IMR-90 (cell line): Measurements from ENCODE around the gene NCS1. TPM values are rescaled to one million over a fixed set of nuclear protein-coding genes. Genes with fewer than 3 reads are reported as not detected.

Source experiments
- ATAC-seq: fragments of 200-7000 bp; cut with Tn5 transposase; 2 replicates; pipeline ENCODE4 v1.9.1; 2020; ENCODE audit warnings: low read depth, mild to moderate bottlenecking, moderate library complexity
- BruUV-seq: library from RNA; stranded (reverse); fragments of 400-500 nt; replicated peaks from 2 replicates; lab custom pipeline; 2021; lab: Mats Ljungman, UMichigan
- CTCF ChIA-PET: fragments of 300-600 bp; formaldehyde crosslinking; extraction: SDS; loops from one replicate; lab custom pipeline; 2021; ENCODE audit warnings: antibody characterized with exemption; lab: Yijun Ruan, JAX
- POLR2A ChIA-PET: fragments of 300-600 bp; sonication (Branson Sonifier 250); formaldehyde crosslinking; loops from one replicate; lab custom pipeline; 2022; ENCODE audit warnings: antibody characterized with exemption; ENCODE audit not compliant: unreplicated experiment; lab: Charles Lee
- DNase-seq: peaks from one replicate; pipeline ENCODE4 v3.0.0; 2013
- H2AFZ ChIP-seq: replicated peaks from 2 replicates; pipeline ENCODE3; 2013; ENCODE audit warnings: low read length, mild to moderate bottlenecking; ENCODE audit not compliant: poor library complexity
- H2AK5ac ChIP-seq: 2 replicates; pipeline ENCODE4 v1.6.1; 2013; ENCODE audit warnings: low read depth, low read length, inconsistent platforms
- H2AK9ac ChIP-seq: replicated peaks from 2 replicates; pipeline ENCODE3; 2013; ENCODE audit warnings: mild to moderate bottlenecking, low read depth, low read length, moderate library complexity; ENCODE audit not compliant: poor library complexity
- H2BK120ac ChIP-seq: 2 replicates; pipeline ENCODE4 v1.6.1; 2013; ENCODE audit warnings: low read depth, low read length, inconsistent platforms
- H2BK15ac ChIP-seq: 3 replicates; pipeline ENCODE4 v1.6.1; 2013; ENCODE audit warnings: low read depth, low read length, inconsistent platforms
- H2BK20ac ChIP-seq: 2 replicates; pipeline ENCODE4 v1.6.1; 2013; ENCODE audit warnings: low read depth, mild to moderate bottlenecking, inconsistent platforms, low read length, moderate library complexity
- H2BK5ac ChIP-seq: 2 replicates; pipeline ENCODE4 v1.6.1; 2013; ENCODE audit warnings: mild to moderate bottlenecking, low read depth, low read length, inconsistent platforms; ENCODE audit not compliant: poor library complexity, severe bottlenecking
- H3K14ac ChIP-seq: replicated peaks from 2 replicates; pipeline ENCODE4 v1.6.1; 2013; ENCODE audit warnings: low read depth, low read length, inconsistent platforms
- H3K18ac ChIP-seq: 2 replicates; pipeline ENCODE4 v1.6.1; 2013; ENCODE audit warnings: low read depth, low read length, control low read depth
- H3K23ac ChIP-seq: 2 replicates; pipeline ENCODE4 v1.6.1; 2013; ENCODE audit warnings: low read depth, low read length, inconsistent platforms
- H3K27ac ChIP-seq: 2 replicates; pipeline ENCODE4 v1.5.1; 2013; ENCODE audit warnings: mild to moderate bottlenecking, control low read depth, low read length; ENCODE audit not compliant: insufficient read depth
- H3K27me3 ChIP-seq: 2 replicates; pipeline ENCODE4 v1.6.1; 2013; ENCODE audit warnings: low read length; ENCODE audit not compliant: control insufficient read depth, insufficient read depth
- H3K36me3 ChIP-seq: 2 replicates; pipeline ENCODE4 v1.6.1; 2013; ENCODE audit warnings: low read length, mixed read lengths; ENCODE audit not compliant: control insufficient read depth, insufficient read depth
- H3K4ac ChIP-seq: 2 replicates; pipeline ENCODE4 v1.6.1; 2013; ENCODE audit warnings: low read depth, low read length, inconsistent platforms
- H3K4me1 ChIP-seq: 2 replicates; pipeline ENCODE4 v1.6.1; 2013; ENCODE audit warnings: low read length, mixed read lengths; ENCODE audit not compliant: control insufficient read depth, insufficient read depth
- H3K4me2 ChIP-seq: 2 replicates; pipeline ENCODE4 v1.6.1; 2013; ENCODE audit warnings: low read depth, mild to moderate bottlenecking, control low read depth, low read length, moderate library complexity
- H3K4me3 ChIP-seq: 2 replicates; pipeline ENCODE4 v1.5.1; 2013; ENCODE audit warnings: low read depth, mild to moderate bottlenecking, control low read depth, low read length, moderate library complexity; ENCODE audit not compliant: insufficient read depth
- H3K56ac ChIP-seq: 2 replicates; pipeline ENCODE4 v1.6.1; 2013; ENCODE audit warnings: low read length, inconsistent platforms; ENCODE audit not compliant: insufficient read depth; ENCODE audit errors: extremely low read depth
- H3K79me1 ChIP-seq, 2 experiments: 2 replicates each; pipeline ENCODE4 v1.6.1; 2013; ENCODE audit warnings: low read length in 2 of 2, inconsistent platforms in 1 of 2, low read depth in 1 of 2
- H3K9ac ChIP-seq: 2 replicates; pipeline ENCODE4 v1.6.1; 2013; ENCODE audit warnings: low read depth, low read length, control low read depth
- H3K9me1 ChIP-seq: 2 replicates; pipeline ENCODE4 v1.6.1; 2013; ENCODE audit warnings: low read length, inconsistent platforms; ENCODE audit not compliant: insufficient read depth
- H3K9me3 ChIP-seq: 2 replicates; pipeline ENCODE4 v1.6.1; 2013; ENCODE audit warnings: low read length; ENCODE audit not compliant: control insufficient read depth, insufficient read depth
- H4K20me1 ChIP-seq: 2 replicates; pipeline ENCODE4 v1.6.1; 2013; ENCODE audit warnings: low read length, inconsistent platforms; ENCODE audit not compliant: insufficient read depth
- H4K5ac ChIP-seq: 2 replicates; pipeline ENCODE4 v1.6.1; 2013; ENCODE audit warnings: mild to moderate bottlenecking, low read depth, low read length, control low read depth
- H4K8ac ChIP-seq, 2 experiments: 2 replicates each; pipeline ENCODE4 v1.6.1; 2013; ENCODE audit warnings: low read depth in 2 of 2, low read length in 2 of 2, control low read depth in 1 of 2, inconsistent platforms in 1 of 2
- H4K91ac ChIP-seq: 2 replicates; pipeline ENCODE4 v1.6.1; 2013; ENCODE audit warnings: low read depth, low read length, inconsistent platforms; ENCODE audit not compliant: insufficient read depth
- BHLHE40 ChIP-seq: fragments of 150-350 bp; IDR thresholded peaks from 2 replicates; pipeline ENCODE4 v1.6.1; 2016; ENCODE audit warnings: mild to moderate bottlenecking, low read depth, low read length
- CEBPB ChIP-seq: IDR thresholded peaks from 2 replicates; pipeline ENCODE4 v1.6.1; 2012; ENCODE audit warnings: low read depth, low read length, improper control_type of control experiment
- CHD1 ChIP-seq: IDR thresholded peaks from 2 replicates; pipeline ENCODE4 v1.6.1; 2012; ENCODE audit warnings: low read depth, low read length, improper control_type of control experiment
- FOS ChIP-seq: fragments of 150-350 bp; IDR thresholded peaks from 2 replicates; pipeline ENCODE4 v1.6.1; 2016; ENCODE audit warnings: low read depth, low read length
- MAFK ChIP-seq: IDR thresholded peaks from 2 replicates; pipeline ENCODE4 v1.6.1; 2012; ENCODE audit warnings: low read depth, low read length, improper control_type of control experiment
- MAZ ChIP-seq: IDR thresholded peaks from 2 replicates; pipeline ENCODE4 v1.6.1; 2012; ENCODE audit warnings: low read depth, mild to moderate bottlenecking, low read length, improper control_type of control experiment, moderate library complexity, borderline replicate concordance
- MXI1 ChIP-seq: IDR thresholded peaks from 2 replicates; pipeline ENCODE4 v1.6.1; 2012; ENCODE audit warnings: low read depth, mild to moderate bottlenecking, low read length, moderate library complexity, borderline replicate concordance
- NFE2L2 ChIP-seq: fragments of 150-350 bp; IDR thresholded peaks from 2 replicates; pipeline ENCODE4 v1.6.1; 2016; ENCODE audit warnings: low read depth, mild to moderate bottlenecking, low read length
- POLR2A ChIP-seq: IDR thresholded peaks from 2 replicates; pipeline ENCODE4 v1.6.1; 2012; ENCODE audit warnings: mild to moderate bottlenecking, low read depth, low read length
- RAD21 ChIP-seq: IDR thresholded peaks from 2 replicates; pipeline ENCODE4 v1.6.1; 2012; ENCODE audit warnings: low read length, improper control_type of control experiment
- RCOR1 ChIP-seq: IDR thresholded peaks from 2 replicates; pipeline ENCODE4 v1.6.1; 2012; ENCODE audit warnings: mild to moderate bottlenecking, low read length, improper control_type of control experiment; ENCODE audit not compliant: insufficient replicate concordance
- RFX5 ChIP-seq: IDR thresholded peaks from 2 replicates; pipeline ENCODE4 v1.8.0; 2012; ENCODE audit warnings: low read depth, mild to moderate bottlenecking, low read length, moderate library complexity
- SMC3 ChIP-seq: fragments of 150-350 bp; IDR thresholded peaks from 2 replicates; pipeline ENCODE4 v1.6.1; 2016; ENCODE audit warnings: low read depth, mild to moderate bottlenecking, antibody characterized with exemption, low read length, moderate library complexity
- WGBS, 2 experiments: methylation state at CpG; one replicate each; pipeline versions ENCODE4 v1.1.5 to v1.1.7; 2013; ENCODE audit warnings: missing lambda C conversion rate in 2 of 2; ENCODE audit not compliant: insufficient read length in 1 of 2; ENCODE audit errors: extremely low coverage in 2 of 2; 5-methylcytosine and 5-hydroxymethylcytosine counted together
- dilution Hi-C: fragments of 300-500 bp; cut with HindIII; formaldehyde crosslinking; loops from one replicate; pipeline ENCODE4 v1.14.3; 2018; ENCODE audit warnings: low sequenced_read_pairs; ENCODE audit not compliant: unreplicated experiment
- in situ Hi-C: fragments of 300-500 bp; cut with MboI; formaldehyde crosslinking; loops from 3 replicates; pipeline ENCODE4 v1.14.3; 2019; ENCODE audit warnings: low sequenced_read_pairs, inconsistent platforms, mixed read lengths
- intact Hi-C: fragments of 100-400 bp; cut with micrococcal nuclease; formaldehyde crosslinking; loops from 2 replicates; pipeline ENCODE4 v1.10.0; 2022
- polyA plus RNA-seq, 3 experiments: library from polyadenylated mRNA; depleted of rRNA; stranded (reverse); fragments of >200 nt; gene quantifications; 2 replicates each; pipeline ENCODE4 v1.2.3, GENCODE V29; 2012; ENCODE audit warnings: low replicate concordance in 1 of 3
- total RNA-seq: library from RNA; depleted of rRNA; stranded (reverse); fragments of >200 nt; gene quantifications from 2 replicates; pipeline ENCODE4 v1.2.3, GENCODE V29; 2012
- TF ChIP-seq, protein P1 (sequence below): fragments of 150-350 bp; IDR thresholded peaks from 2 replicates; pipeline ENCODE4 v1.6.1; 2016; ENCODE audit warnings: low read depth, mild to moderate bottlenecking, low read length, moderate library complexity, borderline replicate concordance
- TF ChIP-seq, protein P2 (sequence below): conservative IDR thresholded peaks from 2 replicates; pipeline ENCODE4 v1.5.1; 2012; ENCODE audit warnings: mild to moderate bottlenecking, low read depth, low read length, improper control_type of control experiment
- TF ChIP-seq, protein P3 (sequence below): fragments of 150-350 bp; IDR thresholded peaks from 2 replicates; pipeline ENCODE4 v1.6.1; 2017; ENCODE audit warnings: mild to moderate bottlenecking, antibody characterized with exemption, low read length, low read depth

Gene NCS1
- total and polyA plus RNA-seq, 2 of the 4 experiments (the other 2 are of a cell fraction): 41.0 to 60.5 TPM

DNA sequence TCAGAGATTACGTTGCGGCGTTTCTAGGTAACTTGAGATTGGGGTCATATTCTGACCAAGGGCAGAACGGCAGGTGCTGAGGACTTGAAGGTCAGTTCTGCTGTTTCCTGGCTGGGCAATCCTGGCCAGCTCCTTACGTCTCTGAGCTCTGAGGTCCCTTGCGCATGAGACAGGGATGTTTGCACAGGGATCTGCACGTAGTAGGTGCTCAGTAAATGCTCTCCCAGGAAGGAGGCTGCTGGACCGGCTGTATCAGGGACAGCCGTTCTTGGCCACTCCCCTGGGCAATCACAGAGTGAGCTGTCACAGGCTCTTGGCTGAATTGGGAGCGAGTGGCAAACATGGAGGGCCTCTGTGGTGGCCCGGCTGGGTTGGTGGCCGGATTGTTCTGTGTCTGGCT, 8.3 kb downstream of the NCS1 start:
- Histone ChIP-seq H3K23ac (no peak overlapping the region), H3K4ac (no peak overlapping the region), H3K18ac (no peak overlapping the region), H3K56ac (no peak overlapping the region), H2AK5ac (no peak overlapping the region), H3K9me3 (no peaks in the 10 kb centered on the region), H3K4me1 (peaks cover 18% of the 10 kb centered on the region), H2AFZ (no peak overlapping the region), H4K8ac (no peak overlapping the region), H4K5ac (no peak overlapping the region), H4K91ac (no peak overlapping the region), H3K4me3 (no peak overlapping the region), H3K4me2 (no peak overlapping the region), H2AK9ac (no peak overlapping the region), H2BK15ac (no peak overlapping the region), H3K9ac (no peak overlapping the region), H2BK20ac (no peak overlapping the region), H2BK5ac (no peak overlapping the region), H2BK120ac (no peak overlapping the region), H3K27ac (no peak overlapping the region), H3K14ac (no peak overlapping the region), H4K20me1 (peaks cover 53% of the 10 kb centered on the region), H3K79me1 (peaks cover 23 to 79% of the 10 kb centered on the region in 2 experiments), H3K27me3 (no peaks in the 10 kb centered on the region), H3K9me1 (peaks cover 28% of the 10 kb centered on the region), H3K36me3 (peaks cover 14% of the 10 kb centered on the region)
- TF ChIP-seq RAD21 (no peak), CHD1 (no peak), POLR2A (no peak), FOS (no peak), MXI1 (no peak), MAFK (no peak), NFE2L2 (no peak), CEBPB (no peak), RFX5 (no peak), BHLHE40 (no peak), MAZ (no peak), SMC3 (no peak), RCOR1 (no peak)
- TF ChIP-seq, protein P1, sequence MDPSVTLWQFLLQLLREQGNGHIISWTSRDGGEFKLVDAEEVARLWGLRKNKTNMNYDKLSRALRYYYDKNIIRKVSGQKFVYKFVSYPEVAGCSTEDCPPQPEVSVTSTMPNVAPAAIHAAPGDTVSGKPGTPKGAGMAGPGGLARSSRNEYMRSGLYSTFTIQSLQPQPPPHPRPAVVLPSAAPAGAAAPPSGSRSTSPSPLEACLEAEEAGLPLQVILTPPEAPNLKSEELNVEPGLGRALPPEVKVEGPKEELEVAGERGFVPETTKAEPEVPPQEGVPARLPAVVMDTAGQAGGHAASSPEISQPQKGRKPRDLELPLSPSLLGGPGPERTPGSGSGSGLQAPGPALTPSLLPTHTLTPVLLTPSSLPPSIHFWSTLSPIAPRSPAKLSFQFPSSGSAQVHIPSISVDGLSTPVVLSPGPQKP: no peak
- TF ChIP-seq, protein P2, sequence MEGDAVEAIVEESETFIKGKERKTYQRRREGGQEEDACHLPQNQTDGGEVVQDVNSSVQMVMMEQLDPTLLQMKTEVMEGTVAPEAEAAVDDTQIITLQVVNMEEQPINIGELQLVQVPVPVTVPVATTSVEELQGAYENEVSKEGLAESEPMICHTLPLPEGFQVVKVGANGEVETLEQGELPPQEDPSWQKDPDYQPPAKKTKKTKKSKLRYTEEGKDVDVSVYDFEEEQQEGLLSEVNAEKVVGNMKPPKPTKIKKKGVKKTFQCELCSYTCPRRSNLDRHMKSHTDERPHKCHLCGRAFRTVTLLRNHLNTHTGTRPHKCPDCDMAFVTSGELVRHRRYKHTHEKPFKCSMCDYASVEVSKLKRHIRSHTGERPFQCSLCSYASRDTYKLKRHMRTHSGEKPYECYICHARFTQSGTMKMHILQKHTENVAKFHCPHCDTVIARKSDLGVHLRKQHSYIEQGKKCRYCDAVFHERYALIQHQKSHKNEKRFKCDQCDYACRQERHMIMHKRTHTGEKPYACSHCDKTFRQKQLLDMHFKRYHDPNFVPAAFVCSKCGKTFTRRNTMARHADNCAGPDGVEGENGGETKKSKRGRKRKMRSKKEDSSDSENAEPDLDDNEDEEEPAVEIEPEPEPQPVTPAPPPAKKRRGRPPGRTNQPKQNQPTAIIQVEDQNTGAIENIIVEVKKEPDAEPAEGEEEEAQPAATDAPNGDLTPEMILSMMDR: no peak
- TF ChIP-seq, protein P3, sequence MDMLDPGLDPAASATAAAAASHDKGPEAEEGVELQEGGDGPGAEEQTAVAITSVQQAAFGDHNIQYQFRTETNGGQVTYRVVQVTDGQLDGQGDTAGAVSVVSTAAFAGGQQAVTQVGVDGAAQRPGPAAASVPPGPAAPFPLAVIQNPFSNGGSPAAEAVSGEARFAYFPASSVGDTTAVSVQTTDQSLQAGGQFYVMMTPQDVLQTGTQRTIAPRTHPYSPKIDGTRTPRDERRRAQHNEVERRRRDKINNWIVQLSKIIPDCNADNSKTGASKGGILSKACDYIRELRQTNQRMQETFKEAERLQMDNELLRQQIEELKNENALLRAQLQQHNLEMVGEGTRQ: no peak
- WGBS, 2 experiments: 86% methylated on average over 4 of the region's 12 CpGs; no CpG with 5 or more reads in 1 of the 2 experiments
- ATAC-seq: no peak
- no peak for DNase-seq
- dilution Hi-C loops: no loop called here
- POLR2A ChIA-PET: no interaction called here
- CTCF ChIA-PET: no interaction called here
- intact Hi-C loops: loop anchor here (5.0 kb wide), 1 partner anchor 42 kb away; no protein-coding TSS in a partner anchor
- no TSS peak for BruUV-seq
- in situ Hi-C loops: no loop called here
